GM23248 (cell line): ENCODE measurements around the gene C17orf58. TPM values are rescaled to one million over a fixed set of nuclear protein-coding genes. Genes with fewer than 3 reads are reported as not detected.

Experiments used
- DNase-seq: peaks from one replicate; pipeline ENCODE4 v3.0.0-alpha.2; 2015
- H2AFZ ChIP-seq: fragments of 200-600 bp; sonication (generic); 2 replicates; pipeline ENCODE4 v1.6.1; 2016; ENCODE audit warnings: antibody characterized with exemption
- H3F3A ChIP-seq: fragments of 200-600 bp; sonication (generic); 2 replicates; pipeline ENCODE4 v1.6.1; 2016; ENCODE audit warnings: mild to moderate bottlenecking, antibody characterized with exemption, mixed run types; ENCODE audit not compliant: insufficient read depth
- H3K27ac ChIP-seq: fragments of 200-600 bp; sonication (generic); 2 replicates; pipeline ENCODE4 v1.5.1; 2016; ENCODE audit warnings: mild to moderate bottlenecking
- H3K27me3 ChIP-seq: fragments of 200-600 bp; sonication (generic); replicated peaks from 2 replicates; pipeline ENCODE4 v1.6.1; 2016; ENCODE audit warnings: mild to moderate bottlenecking; ENCODE audit not compliant: insufficient read depth
- H3K36me3 ChIP-seq: fragments of 200-600 bp; sonication (generic); 2 replicates; pipeline ENCODE4 v1.6.1; 2016; ENCODE audit warnings: low read depth, mild to moderate bottlenecking
- H3K4me1 ChIP-seq: fragments of 200-600 bp; sonication (generic); 2 replicates; pipeline ENCODE4 v1.6.1; 2016; ENCODE audit warnings: mild to moderate bottlenecking; ENCODE audit not compliant: insufficient read depth
- H3K4me2 ChIP-seq: fragments of 200-600 bp; sonication (generic); one replicate; pipeline ENCODE4 v1.6.1; 2016; ENCODE audit warnings: mild to moderate bottlenecking; ENCODE audit not compliant: unreplicated experiment
- H3K4me3 ChIP-seq: fragments of 200-600 bp; sonication (generic); 2 replicates; pipeline ENCODE4 v1.5.1; 2016; ENCODE audit warnings: mild to moderate bottlenecking
- H3K79me2 ChIP-seq: fragments of 200-600 bp; sonication (generic); 2 replicates; pipeline ENCODE4 v1.6.1; 2016; ENCODE audit warnings: mild to moderate bottlenecking; ENCODE audit not compliant: insufficient read depth
- H3K9ac ChIP-seq: fragments of 200-600 bp; sonication (generic); 2 replicates; pipeline ENCODE4 v1.6.1; 2016; ENCODE audit warnings: mild to moderate bottlenecking
- H3K9me2 ChIP-seq: fragments of 200-600 bp; sonication (generic); 2 replicates; pipeline ENCODE4 v1.6.1; 2016; ENCODE audit warnings: mixed run types, mild to moderate bottlenecking, moderate library complexity; ENCODE audit not compliant: insufficient read depth
- H3K9me3 ChIP-seq: fragments of 200-600 bp; sonication (generic); one replicate; pipeline ENCODE4 v1.6.1; 2017; ENCODE audit warnings: low read depth
- H4K20me1 ChIP-seq: fragments of 200-600 bp; sonication (generic); 2 replicates; pipeline ENCODE4 v1.6.0; 2016; ENCODE audit not compliant: insufficient read depth
- EZH2 ChIP-seq: fragments of 200-600 bp; sonication (generic); IDR thresholded peaks from 2 replicates; pipeline ENCODE4 v1.6.1; 2018; ENCODE audit warnings: antibody characterized with exemption, mild to moderate bottlenecking; ENCODE audit not compliant: insufficient read depth, poor library complexity, severe bottlenecking
- EZH2phosphoT487 ChIP-seq: fragments of 200-600 bp; sonication (generic); IDR thresholded peaks from 2 replicates; pipeline ENCODE4 v1.6.1; 2018; ENCODE audit warnings: antibody characterized with exemption, moderate library complexity, mild to moderate bottlenecking, low read depth; ENCODE audit not compliant: insufficient read depth
- WGBS, 2 experiments: methylation state at CpG; one replicate each; pipeline ENCODE4 v1.1.6; 2015 to 2017; ENCODE audit warnings: low lambda C conversion rate in 2 of 2, low coverage in 1 of 2; ENCODE audit errors: missing lambda C conversion rate in 2 of 2; 5-methylcytosine and 5-hydroxymethylcytosine counted together
- in situ Hi-C: fragments of 300-500 bp; cut with MboI; formaldehyde crosslinking; loops from 2 replicates; pipeline ENCODE4 v1.15.0; 2020
- polyA plus RNA-seq: library from polyadenylated mRNA; unstranded; fragments of >200 nt; fragmentation: Nextera tagmentation; extraction: Ambion mirVana; gene quantifications from 2 replicates; pipeline ENCODE4 v1.2.1, GENCODE V29; 2016
- total RNA-seq: library from RNA; depleted of rRNA; stranded (reverse); fragments of >200 nt; shearing (Covaris generic); gene quantifications from 2 replicates; pipeline ENCODE4 v1.2.3, GENCODE V29; 2014

The C17orf58 gene
- total and polyA plus RNA-seq, 2 experiments from 2014 or later, result 12.8 to 14.3 TPM

- Histone ChIP-seq H3K27me3 (no peaks in the 10 kb centered on the region), H3K9ac (peak overlapping the region; percentile 62), H3K9me3 (no peaks in the 10 kb centered on the region), H3K36me3 (no peaks in the 10 kb centered on the region), H3K9me2 (no peaks in the 10 kb centered on the region), H3K79me2 (no peaks in the 10 kb centered on the region), H3K27ac (peak overlapping the region; percentile 60), H3K4me2 (peak overlapping the region; percentile 84), H3K4me3 (peak overlapping the region; percentile 71), H3F3A (peaks cover 27% of the 10 kb centered on the region), H2AFZ (peak overlapping the region; percentile 65; the same call in 1 of the 2 replicates), H3K4me1 (peaks cover 10% of the 10 kb centered on the region), H4K20me1 (no peaks in the 10 kb centered on the region)
- DNase-seq, result peak; percentile 92
- in situ Hi-C loops, result no loop called here
- TF ChIP-seq EZH2 (no peak), EZH2phosphoT487 (no peak)
- WGBS, 2 experiments, result 15 to 16% methylated on average over 9 of the region's 9 CpGs
Observed at GRCh38 chr17:67994817-67995569, 1.3 kb downstream of the C17orf58 start.

- TF ChIP-seq EZH2 (no peak), EZH2phosphoT487 (no peak)
Observed at GRCh38 chr17:67993998-67994361, 2.3 kb downstream of the C17orf58 start.

GRCh38 chr17:67993153-67993997 is 2.9 kb downstream of the C17orf58 start:
- in situ Hi-C loops, result no loop called here
- no peaks in the 10 kb centered on the region for H3K9me3 ChIP-seq
- 1% methylated on average over 89 to 111 of the region's 144 CpGs for WGBS, 2 experiments

More at GRCh38 chr17:67993998-67994361, 2.3 kb downstream of the C17orf58 start:
- no peaks in the 10 kb centered on the region for H3K9me3 ChIP-seq
- H3K4me3 ChIP-seq, result peak overlapping the region; percentile 91
- H4K20me1 ChIP-seq, result no peaks in the 10 kb centered on the region
- no peaks in the 10 kb centered on the region for H3K9me2 ChIP-seq
- H2AFZ ChIP-seq, result peak overlapping the region; percentile 78
- WGBS, 2 experiments, result 9 to 10% methylated on average over 5 to 21 of the region's 21 CpGs
- in situ Hi-C loops, result no loop called here
- peaks cover 10% of the 10 kb centered on the region for H3K4me1 ChIP-seq
- no peaks in the 10 kb centered on the region for H3K36me3 ChIP-seq
- H3K27me3 ChIP-seq, result no peaks in the 10 kb centered on the region
- H3K27ac ChIP-seq, result peak overlapping the region; percentile 83
- peak overlapping the region; percentile 90 for H3K4me2 ChIP-seq
- peaks cover 27% of the 10 kb centered on the region for H3F3A ChIP-seq
- no peaks in the 10 kb centered on the region for H3K79me2 ChIP-seq
- peak overlapping the region; percentile 89 for H3K9ac ChIP-seq
- peak; percentile 43 for DNase-seq

GRCh38 chr17:67992548-67993152 is 3.6 kb downstream of the C17orf58 start:
- Histone ChIP-seq H4K20me1 (no peaks in the 10 kb centered on the region), H3K27ac (peak overlapping the region; percentile 77), H3K9me2 (no peaks in the 10 kb centered on the region), H3K79me2 (no peaks in the 10 kb centered on the region), H3F3A (peaks cover 27% of the 10 kb centered on the region), H3K4me3 (peak overlapping the region; percentile 84), H3K4me1 (peaks cover 10% of the 10 kb centered on the region), H3K9me3 (no peaks in the 10 kb centered on the region), H3K27me3 (no peaks in the 10 kb centered on the region), H3K4me2 (peak overlapping the region; percentile 81), H3K36me3 (no peaks in the 10 kb centered on the region), H3K9ac (peak overlapping the region; percentile 87), H2AFZ (peak overlapping the region; percentile 86)
- 10 to 11% methylated on average over 18 of the region's 18 CpGs for WGBS, 2 experiments
- TF ChIP-seq EZH2 (no peak), EZH2phosphoT487 (no peak)
- in situ Hi-C loops, result no loop called here
- peak; percentile 8 for DNase-seq

More at GRCh38 chr17:67993153-67993997, 2.9 kb downstream of the C17orf58 start:
- Histone ChIP-seq H3K4me3 (peak overlapping the region; percentile 91), H3K4me2 (peak overlapping the region; percentile 90), H4K20me1 (no peaks in the 10 kb centered on the region), H3K4me1 (peaks cover 10% of the 10 kb centered on the region), H3K36me3 (no peaks in the 10 kb centered on the region), H3F3A (peaks cover 27% of the 10 kb centered on the region), H3K27ac (peak overlapping the region; percentile 83), H3K9ac (peak overlapping the region; percentile 89), H3K27me3 (no peaks in the 10 kb centered on the region), H2AFZ (peak overlapping the region; percentile 86), H3K9me2 (no peaks in the 10 kb centered on the region), H3K79me2 (no peaks in the 10 kb centered on the region)
- peak; percentile 93 for DNase-seq
- TF ChIP-seq EZH2phosphoT487 (no peak), EZH2 (no peak)
